Sigmoid colon (tissue), 4 donors: ENCODE results near the gene MAP3K21.

ENCODE experiments used
- CTCF ChIP-seq, 4 experiments: fragments of 450-650 bp in 3 of 4; fragments of 200-600 bp in 1 of 4; IDR thresholded peaks; one replicate each; pipeline ENCODE4 v1.5.1; 2016 to 2019; ENCODE audit warnings: antibody characterized with exemption in 4 of 4, mild to moderate bottlenecking in 3 of 4, moderate library complexity in 2 of 4
- EP300 ChIP-seq, 4 donors: sonication (generic); formaldehyde crosslinking; IDR thresholded peaks; one replicate each; pipeline ENCODE4 v1.6.1; 2017; ENCODE audit warnings: antibody characterized with exemption in 4 of 4
- POLR2A ChIP-seq, 2 donors: fragments of 450-650 bp; IDR thresholded peaks; one replicate each; pipeline ENCODE4 v1.6.1; 2016; ENCODE audit warnings: antibody characterized with exemption in 2 of 2, mild to moderate bottlenecking in 2 of 2, moderate library complexity in 2 of 2

- no peak for TF ChIP-seq EP300 (IDR thresholded peaks at IDR 0.05)
- no peak for TF ChIP-seq POLR2A (IDR thresholded peaks at IDR 0.05)
- TF ChIP-seq CTCF (IDR thresholded peaks at IDR 0.05), result no peak
Measured at GRCh38 chr1:233376382-233377110, 49.0 kb downstream of the MAP3K21 start.
